Activated CD8-positive, alpha-beta memory T cell treated with anti-CD3 and anti-CD28 coated beads, Interleukin-2, amount 50 U/mL, for 4 hours (primary cell): ENCODE data around the gene NCOR2.

Experiments
- DNase-seq: peaks from one replicate; pipeline ENCODE4 v3.0.0-alpha.2; 2020

The NCOR2 gene

DNA sequence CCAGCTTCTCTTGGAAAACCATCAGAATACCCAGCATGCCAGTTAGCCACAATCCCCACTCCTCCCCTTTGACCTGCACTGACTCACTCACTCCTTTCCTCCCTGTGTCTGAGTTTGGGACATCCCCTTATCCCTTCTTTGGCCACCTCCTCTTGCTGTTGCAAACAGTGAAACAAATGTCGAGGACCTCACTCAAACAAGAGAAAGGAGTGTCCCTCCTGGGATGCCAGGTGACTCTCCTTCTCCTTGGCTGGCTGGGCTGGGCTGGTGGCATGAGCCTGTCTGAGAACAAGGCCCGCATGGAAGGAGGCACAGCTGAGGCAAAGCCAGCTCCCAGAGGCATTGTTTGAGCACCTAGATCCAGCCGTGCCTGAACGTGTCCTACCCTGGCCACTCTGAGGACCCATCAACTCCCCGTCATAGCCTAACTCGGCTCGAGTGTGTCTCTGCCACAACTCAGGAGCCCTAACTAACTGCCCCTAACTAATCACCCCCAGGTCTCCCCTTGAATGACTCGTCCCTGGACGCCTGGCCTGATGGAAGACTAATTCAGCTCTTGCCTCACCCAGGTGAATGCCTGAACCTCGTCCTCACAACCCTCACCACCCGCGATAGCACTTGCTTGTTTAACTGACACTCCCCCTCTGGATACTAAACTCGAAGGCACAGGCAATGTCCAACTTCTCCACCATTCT, 43.0 kb downstream of the NCOR2 start:
- DNase-seq: no peak

DNA sequence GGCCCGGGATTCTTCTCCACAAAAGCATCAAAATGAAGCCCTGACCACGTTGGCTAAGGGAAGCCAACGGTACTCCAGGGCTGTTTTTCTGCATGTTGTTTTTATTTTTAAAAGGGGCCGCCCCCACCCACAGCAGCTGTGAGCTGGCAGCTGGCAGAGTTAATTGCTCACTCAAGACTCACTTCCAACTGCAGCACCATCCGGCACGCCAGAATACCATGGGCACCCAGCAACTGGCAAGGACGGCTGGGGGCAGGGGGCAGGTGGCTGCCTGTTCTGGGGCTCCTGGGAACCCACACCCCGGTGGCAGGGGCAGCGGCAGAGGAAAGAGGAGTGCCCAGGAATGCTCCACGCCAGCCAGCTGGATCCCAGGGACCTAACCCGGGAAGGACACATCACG, 44.3 kb downstream of the NCOR2 start:
- DNase-seq: no peak

DNA sequence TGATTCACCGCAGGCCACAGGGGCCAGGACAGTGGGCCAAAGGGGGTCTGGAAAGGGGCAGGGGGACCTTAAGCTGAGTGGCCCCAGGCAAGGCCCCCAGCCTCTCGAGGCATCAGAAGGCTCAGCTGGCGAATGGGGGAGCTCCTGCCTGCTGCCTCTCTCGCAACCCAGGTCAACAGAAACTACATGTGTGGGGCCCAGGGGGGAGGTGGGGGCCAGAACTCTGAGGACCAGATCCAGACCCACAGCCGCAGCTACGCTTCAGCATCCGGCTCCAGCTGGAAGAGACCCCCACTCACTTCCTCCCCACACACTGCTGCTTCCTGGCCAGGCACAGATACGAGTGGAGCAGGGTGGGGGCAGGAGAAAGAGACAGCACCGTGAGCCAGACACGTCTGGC, 46.5 kb downstream of the NCOR2 start:
- no peak for DNase-seq

DNA sequence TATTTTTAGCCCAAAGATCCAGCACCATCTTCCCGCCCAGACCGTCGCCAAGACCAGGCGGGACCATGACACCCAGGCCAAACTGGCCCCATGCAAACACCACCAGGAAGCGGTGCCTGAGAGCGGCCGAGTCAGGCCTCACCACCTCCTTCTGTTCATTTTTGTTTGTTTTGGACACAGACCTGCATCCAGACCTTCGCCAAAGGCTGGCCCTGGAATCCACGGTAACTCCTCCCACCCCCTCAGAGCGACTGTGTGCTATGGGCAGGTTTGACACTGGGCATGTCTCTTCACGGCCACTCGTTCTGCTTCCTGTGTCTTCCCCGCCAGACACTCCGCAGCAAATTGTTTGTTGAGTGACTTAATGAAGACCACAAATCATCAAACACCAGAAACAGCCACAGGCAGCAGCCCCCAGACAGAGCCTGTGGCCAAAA, 47.1 kb downstream of the NCOR2 start:
- DNase-seq: no peak

DNA sequence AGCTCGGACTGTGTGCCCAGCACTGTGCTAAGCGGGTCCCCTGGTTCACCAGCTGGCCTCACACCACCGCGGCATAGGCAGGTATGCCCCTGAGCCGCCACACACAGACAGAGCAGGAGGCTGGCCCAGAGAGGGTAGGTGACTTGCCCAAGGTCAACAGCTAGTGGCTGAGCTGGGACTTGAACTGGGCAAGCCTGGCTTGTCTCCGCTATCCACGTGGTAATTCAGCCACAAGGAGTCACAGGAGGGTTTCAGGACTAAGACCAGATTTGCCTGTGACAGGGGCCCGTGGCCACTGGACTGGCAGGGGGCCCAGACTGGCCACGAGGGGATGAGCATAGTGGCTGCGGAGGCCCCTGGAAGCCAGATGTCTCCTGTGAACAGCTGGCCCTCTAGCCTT, 47.7 kb downstream of the NCOR2 start:
- DNase-seq: no peak

DNA sequence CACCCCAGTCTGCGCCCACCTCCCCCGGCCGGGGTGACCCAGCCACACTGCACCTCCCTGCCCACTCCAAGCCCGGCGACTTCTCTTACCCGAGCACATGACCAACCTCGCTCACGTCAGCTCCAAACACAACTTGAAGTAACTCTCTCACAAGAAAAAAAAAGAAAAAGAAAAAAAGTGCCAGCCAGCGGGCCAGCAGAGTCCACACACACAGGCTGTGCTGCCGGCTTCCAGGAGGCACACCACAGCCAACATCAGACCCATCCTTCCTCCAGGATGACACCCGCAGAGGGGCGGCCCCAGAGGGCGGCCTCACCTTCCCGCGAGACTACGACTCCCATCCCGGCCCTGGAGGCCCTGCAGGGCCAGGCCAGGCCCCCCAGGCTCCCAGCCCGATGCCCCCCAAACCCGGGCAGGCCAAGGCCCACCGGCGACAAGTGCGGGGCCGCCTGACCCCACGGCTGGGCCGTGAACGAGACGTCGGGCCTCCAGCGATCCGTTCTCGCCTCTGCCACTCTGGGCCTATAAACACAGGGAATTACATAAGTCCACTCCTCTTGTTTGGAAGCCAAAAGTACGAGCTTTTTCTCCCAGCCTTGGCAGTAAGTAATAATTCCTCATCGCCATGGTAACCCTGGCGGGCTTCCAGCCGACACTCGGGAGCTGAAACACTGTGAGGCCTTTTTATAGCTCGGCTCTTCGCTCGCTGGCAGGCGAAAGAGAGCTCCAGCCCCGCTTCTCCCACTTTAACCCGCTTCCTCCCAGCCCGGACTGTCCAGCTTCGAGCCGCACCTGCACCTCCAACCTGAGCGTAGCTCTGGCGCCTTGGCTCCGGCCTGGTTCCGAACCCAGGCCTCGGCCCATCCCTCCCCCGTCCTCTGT, 49.1 kb downstream of the NCOR2 start:
- DNase-seq: no peak
